HG03135 (cell line): ENCODE results near the gene GSS.

Experiments used
- ATAC-seq: cut with Tn5 transposase; IDR thresholded peaks from one replicate; pipeline ENCODE4 v1.9.1; 2021; ENCODE audit warnings: mild to moderate bottlenecking, moderate library complexity; ENCODE audit not compliant: unreplicated experiment

GSS gene

DNA sequence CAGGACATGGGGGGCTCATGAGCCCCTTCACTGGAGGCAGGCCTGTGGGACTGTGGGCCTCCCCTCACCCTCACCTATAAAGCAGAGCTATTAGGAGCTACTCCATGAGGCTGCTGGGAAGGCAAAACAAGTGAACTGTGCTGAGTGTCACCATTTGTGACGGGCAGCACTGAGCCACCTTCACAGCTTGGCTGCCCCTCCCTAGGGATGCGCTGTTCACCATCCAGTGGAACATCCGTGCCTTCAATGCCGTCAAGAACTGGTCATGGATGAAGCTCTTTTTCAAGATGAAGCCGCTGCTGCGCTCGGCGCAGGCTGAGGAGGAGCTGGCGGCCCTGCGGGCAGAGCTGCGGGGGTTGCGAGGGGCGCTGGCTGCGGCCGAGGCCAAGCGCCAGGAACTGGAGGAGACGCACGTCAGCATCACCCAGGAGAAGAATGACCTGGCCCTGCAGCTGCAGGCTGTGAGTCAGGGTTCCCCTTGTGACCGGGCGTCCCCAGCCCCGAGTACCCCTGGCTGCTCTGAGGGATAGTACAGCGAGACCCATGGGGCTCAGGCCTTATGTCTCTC, 38.4 kb upstream of the GSS start:
- ATAC-seq = no peak

DNA sequence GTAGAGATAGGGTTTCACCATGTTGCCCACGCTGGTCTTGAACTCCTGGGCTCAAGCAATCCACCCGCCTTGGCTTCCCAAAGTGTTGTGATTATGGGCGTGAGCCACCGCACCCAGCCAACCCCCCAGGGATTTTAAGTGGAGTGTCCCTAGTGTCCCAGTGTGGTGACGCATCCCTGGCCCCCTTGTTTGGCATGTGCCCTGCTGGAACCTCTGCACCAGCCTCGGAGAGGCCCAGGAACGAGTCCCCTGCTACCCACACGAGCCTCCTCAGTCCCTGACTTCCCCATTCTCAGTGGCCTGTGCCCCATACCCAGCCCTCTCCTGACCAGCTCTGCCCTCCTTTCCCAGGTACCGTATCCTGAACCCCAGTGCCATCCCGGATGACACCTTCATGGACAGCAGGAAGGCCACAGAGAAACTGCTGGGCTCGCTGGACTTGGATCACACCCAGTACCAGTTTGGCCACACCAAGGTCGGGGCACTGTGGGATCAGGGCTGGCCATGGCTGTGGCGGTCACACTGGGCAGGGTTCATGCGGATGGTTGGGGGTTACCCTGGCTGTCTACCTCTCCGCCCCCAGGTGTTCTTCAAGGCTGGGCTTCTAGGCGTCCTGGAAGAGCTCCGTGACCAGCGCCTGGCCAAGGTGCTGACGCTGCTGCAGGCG, 37.3 kb upstream of the GSS start:
- no peak for ATAC-seq

DNA sequence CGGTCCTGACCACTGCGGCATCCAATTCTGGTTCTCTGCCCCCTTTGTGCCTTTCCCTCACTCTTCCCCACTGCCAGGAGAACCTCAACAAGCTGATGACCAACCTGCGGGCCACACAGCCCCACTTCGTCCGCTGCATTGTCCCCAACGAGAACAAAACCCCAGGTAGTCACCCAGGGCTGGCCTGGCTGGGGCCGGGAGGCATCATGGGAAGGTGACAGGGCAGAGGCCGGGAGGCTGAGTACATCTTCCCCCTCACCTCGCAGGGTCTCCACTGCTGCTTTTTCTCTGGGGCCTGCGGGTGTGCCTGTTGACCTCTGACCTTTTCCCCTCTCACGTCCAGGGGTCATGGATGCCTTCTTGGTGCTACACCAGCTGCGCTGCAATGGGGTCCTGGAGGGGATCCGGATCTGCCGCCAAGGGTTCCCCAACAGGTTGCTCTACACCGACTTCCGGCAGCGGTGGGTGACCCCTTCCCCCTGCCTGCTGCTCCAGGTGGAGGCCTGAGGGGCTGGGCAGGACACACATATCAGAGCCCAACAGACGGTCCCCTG, 35.1 kb upstream of the GSS start:
- no peak for ATAC-seq

DNA sequence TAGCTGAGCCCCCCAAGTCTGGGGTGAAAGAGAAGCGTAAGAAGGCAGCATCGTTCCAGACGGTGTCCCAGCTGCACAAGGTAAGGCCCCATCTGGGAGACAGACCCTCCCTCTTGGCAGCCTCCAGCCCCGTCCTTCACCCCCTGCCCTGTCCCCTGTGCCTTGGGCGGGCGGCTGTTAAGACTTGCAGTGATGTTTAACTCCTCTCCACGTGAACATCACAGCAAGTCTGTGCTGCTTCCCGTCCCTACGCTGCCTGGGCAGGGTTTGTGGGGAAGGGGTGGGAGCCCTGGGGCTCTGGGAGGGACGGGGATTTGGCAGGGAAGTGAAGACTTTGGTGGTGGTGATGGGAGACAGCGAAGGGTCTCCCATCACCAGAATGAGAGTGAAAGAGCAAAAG, 34.6 kb upstream of the GSS start:
- no peak for ATAC-seq

DNA sequence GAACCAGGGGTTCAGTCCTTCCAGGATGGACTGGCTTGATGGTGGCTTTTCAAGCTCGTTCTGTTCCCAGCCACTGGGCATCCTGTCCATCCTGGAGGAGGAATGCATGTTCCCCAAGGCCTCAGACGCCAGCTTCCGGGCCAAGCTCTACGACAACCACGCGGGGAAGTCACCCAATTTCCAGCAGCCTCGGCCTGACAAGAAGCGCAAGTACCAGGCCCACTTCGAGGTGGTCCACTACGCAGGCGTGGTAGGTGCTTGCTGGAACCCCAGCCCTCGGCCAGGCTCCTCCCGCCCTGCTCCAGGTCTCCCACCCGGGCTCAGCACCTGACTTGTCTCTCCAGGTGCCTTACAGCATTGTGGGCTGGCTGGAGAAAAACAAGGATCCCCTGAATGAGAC, 34.1 kb upstream of the GSS start:
- no peak for ATAC-seq

DNA sequence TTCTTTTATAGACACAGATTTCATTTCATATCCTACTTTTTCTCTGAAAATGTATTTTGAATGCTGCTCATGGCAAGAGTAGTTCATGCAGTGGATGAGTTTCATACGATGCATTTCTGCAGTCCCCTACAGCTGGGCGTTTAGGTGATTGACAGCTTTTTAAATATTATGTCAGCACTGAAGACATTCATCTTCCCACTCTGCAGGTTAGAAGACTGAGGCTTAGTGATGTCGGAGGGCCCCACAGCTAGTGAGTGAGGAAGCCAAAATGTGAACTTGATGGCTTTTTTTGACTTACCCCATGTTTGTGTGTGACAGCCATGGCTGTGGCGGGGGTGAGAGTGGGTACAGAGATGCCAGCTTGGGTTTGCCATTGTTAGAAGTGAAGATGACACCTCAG, 33.5 kb upstream of the GSS start:
- no peak for ATAC-seq

DNA sequence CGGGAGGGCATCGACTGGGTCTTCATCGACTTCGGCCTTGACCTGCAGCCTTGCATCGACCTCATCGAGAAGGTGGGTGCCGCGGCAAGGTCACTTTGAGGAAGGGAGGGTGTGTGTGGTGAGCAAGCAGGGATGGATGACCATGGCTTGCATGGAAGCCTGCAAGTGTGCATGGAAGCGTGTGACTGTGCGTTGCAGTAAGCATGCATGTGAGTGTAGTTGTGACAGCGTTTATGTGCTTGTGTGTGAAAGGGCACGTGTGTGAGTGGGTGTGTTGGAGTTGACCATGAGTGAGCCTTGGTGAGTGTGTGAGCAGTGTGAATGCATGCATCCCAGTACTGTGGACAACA, 32.6 kb upstream of the GSS start:
- no peak for ATAC-seq

DNA sequence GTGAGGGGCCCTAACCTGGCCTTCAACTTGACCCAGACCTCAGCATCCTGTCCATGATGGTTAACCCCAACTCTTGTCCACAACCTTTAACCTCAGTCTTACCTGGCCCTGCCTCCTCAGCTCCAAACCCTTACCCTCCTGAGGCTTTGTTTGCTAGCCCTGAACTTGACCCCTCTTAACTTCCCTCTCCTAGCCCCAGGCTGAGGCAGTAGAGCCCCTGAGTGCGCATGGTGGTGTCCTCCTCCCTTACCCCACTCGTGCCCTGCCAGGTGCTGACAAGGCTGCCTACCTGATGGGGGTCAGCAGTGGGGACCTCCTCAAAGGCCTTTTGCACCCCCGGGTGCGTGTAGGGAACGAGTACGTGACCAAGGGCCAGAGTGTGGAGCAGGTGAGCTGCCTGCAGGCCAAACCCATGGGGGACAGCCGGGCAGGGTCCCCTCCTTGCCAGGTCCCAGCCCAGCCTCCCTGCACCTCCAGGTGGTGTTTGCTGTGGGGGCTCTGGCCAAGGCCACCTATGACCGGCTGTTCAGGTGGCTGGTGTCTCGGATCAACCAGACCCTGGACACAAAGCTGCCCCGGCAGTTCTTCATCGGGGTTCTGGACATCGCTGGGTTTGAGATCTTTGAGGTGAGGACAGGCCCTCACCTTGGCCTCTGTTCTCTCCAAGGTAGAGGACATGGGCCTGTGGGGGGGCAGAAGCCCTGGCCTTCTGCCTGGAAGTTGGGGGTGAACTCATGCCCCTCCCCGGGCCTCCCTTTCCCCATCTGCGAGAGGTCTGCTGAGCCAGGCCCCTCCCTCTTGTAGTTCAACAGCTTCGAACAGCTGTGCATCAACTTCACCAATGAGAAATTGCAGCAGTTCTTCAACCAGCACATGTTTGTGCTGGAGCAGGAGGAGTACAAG, 31.9 kb upstream of the GSS start:
- no peak for ATAC-seq

DNA sequence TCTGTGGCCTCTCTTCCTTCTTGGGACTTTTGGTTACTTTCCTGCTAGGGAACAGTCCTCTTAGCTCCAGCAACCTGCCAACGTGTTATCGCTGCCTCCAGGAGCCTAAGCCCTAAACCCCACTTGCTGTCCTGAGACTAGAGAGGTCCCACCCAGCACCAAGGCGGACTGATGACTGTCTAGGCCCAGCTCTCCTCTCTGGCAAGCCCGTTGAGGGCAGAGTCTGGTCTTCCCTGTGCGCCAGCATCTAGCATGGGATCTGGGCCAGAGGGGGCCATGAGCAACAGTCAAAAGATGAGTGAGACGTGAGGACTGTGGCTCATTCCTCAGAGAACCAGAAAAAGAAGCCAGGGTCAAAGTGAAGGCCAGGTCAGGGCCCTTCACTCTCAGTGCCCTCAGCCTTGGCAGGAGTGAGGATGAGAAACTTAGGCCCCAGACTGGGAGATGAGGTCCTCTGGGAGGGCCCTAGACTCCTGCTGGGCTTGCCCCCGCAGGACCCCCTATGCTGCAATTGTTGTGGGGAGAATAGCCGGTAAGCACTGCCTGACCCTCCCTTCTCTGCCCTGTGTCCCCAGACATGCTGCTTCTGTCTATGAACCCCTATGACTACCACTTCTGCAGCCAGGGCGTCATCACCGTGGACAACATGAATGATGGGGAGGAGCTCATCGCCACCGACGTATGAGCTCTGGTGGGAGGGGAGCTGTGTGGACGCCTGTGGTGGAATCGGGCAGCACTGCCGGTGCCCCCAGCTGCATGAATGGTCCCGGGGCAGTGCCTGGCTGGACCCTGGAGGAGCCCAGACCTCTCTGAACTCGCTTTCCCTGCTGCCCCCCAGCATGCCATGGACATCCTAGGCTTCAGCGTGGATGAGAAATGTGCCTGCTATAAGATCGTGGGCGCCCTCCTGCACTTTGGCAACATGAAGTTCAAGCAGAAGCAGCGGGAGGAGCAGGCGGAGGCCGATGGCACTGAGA, 31.0 kb upstream of the GSS start:
- ATAC-seq = no peak

DNA sequence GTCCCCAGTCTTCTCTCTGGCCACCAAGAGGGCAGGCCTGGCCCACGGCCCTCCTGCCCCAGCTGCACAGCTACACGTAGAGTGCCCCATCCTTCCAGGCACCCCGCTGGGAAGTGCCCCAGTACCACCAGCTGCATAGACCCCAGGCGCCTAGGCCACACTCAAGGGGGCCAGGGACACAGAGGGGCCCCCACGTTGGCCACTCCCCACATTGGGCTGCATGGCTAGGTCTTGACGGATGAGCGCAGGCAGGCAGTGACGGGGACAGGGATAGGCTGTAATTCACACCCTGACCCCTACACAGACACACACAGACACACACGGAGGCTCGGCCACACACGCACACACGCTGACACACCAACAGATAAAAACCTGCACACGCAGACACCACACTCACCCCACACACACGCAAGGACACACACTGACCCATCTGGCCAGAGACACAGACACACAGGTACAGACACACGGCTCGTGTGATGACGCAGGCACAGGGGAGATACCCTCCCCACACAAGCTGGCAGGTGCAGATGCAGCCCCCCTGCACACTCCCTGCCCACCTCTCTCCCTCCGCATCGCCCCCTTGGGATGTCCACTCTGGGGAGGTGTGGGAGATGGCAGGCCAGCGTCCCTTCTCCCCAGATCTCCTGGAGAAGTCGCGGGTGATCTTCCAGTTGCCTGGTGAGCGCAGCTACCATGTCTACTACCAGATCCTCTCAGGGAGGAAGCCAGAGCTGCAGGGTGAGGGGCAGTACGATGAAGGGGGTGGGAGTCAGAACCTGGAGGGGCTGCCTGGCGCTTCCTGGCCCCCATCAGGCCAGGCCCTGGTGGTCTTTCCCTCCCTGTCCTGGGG, 30.1 kb upstream of the GSS start:
- no peak for ATAC-seq

DNA sequence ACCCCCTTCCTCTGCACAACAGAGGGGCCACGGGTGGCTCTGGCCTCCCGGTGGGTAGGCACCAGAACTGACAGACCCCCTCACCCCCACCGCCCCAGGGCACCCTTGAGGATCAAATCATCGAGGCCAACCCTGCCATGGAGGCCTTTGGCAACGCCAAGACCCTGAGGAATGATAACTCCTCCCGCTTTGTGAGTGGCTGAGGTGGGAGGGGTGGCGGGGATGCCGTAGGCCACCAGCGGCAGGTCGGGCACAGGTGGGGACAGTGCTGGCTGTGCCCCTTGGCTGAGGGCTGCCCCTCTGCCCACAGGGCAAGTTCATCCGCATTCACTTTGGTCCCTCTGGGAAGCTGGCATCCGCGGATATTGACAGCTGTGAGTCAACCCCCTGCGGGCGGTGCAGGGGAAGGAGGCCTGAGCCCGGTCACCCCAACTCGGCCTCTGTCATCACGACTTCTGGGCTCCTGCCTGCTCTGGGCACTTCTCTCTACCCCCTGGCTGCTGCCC, 29.2 kb upstream of the GSS start:
- no peak for ATAC-seq

DNA sequence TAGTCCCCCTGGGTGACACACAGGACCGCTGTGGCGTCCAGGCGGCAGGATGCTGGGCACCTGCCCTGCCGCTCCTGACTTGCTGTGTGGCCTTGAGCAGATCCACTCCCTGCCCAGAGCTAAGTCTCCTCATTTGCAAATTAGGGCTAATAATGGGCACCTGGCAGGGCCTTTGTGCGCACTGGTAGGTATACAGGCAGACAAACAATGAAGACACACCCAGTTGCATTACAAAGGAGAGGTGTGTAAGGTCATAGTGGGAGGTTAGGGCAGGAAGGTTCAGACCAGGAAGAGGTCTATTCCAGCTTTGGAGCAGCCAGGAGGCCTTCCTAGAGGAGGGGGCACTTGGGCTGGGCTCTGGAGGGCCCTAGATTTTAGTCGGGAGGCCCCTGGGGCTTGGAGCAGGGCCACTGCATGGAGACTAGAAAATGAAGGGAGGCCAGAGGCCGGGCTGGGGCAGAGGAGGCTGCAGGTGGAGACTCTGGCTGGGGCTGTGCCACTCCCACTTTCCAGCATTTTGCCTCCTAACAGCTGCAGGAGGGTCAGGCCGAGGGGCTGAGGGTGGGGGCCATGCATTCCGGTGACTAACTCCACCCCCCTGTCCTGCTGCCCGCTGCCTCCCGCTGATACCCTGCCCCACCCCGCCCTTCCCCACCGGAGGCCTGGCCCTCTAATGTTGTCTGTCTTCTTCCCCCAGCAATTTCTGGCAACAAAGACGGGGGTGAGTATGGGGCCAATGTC, 28.6 kb upstream of the GSS start:
- ATAC-seq = no peak

DNA sequence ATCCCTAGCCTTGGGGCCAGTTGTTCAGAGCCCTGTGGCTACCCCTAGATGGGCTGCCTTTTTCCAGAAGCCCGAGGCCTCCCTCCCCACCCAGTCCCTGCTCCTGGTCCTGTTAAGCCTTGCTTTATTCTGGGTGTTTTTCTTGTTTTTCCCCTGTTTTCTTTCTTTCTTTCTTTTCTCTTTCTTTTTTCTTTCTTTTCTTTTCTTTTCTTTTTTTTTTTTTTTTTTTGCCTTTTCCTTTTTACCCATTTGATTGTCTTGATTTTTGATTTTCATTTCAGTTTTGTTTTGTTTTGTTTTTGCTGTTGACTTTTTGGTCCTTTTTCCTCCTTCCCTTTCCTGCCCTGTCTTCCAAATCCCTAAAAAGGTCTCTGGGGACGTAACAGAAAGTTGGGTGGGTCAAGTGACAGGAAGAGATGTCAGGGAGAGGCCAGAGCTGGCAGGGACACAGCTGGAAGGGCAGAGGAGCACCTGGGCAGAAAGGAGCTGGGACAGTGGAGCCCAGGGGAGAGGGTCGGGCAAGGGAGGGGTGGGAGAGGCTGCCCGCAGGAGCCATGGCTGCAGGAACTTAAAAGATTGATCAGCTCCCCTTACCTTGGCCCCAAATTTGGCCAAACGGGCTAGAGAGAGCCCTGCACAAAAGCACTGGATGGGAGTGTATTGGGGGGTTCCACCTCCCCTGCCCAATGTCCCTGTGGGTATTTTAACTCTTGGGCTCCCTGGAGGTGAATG, 27.6 kb upstream of the GSS start:
- no peak for ATAC-seq

DNA sequence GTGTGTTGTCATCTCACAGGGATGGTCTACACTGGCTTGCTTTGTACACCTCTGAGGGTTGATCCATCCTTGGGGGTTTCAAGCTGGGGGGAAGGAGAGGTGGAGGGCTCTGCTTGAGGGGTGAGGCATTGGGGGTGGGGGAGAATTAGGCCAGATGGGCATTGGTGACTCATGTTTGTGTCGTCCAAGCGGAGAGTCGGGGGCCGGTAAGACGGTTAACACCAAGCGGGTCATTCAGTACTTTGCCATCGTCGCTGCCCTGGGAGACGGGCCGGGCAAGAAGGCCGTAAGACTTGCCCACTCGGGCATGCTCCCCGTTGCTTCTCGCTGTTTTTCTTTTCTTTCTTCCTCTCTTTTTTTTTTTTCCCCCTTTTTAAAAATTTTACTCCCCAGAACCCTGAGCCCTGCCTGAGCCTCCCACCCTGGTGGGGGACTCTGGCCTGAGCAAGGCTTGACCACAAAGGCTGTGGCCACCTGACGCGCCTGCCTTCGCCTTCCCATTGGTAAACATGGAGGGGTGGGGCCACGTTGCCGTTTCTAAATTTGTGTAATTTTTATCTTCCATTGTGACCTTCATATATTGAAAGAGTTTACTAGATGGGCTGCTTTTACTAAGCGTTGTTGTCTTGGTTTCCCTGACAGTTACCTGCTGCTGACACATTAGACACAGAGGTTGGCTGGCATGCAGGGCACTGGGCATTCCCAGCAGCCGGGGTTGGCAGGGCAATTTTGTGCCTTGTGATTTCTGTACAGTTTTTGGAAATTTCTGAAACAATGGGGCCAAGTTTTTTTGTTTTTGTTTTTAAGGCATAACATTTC, 26.9 kb upstream of the GSS start:
- ATAC-seq = no peak

DNA sequence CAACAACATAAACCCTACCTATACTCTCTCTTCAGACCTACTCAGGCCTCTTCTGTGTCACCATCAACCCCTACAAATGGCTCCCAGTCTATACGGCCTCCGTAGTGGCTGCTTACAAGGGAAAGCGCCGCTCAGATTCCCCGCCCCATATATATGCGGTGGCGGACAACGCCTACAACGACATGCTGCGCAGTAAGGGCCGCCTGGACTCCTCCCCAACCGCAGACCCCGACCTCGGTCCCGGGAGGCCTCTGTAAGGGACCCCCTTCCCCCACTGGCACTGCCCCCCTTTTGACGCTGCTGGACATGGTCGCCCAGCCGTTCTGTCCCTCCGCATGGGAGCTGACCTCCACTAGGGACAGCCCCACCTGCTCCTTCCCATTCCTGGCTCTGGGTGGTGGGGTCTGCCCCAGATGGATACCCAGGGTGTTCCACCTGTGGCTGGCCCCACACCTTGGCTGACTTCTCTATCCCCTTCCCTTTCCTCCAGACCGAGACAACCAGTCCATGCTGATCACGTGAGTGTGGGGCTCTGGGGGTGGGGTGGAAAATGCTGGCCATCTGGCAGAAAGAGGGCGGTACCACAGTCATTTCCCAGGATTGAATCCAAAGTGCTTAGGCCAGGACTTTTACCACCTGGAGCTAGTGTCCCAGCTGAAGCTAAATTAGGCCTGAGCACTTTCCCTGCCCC, 25.1 kb upstream of the GSS start:
- no peak for ATAC-seq

DNA sequence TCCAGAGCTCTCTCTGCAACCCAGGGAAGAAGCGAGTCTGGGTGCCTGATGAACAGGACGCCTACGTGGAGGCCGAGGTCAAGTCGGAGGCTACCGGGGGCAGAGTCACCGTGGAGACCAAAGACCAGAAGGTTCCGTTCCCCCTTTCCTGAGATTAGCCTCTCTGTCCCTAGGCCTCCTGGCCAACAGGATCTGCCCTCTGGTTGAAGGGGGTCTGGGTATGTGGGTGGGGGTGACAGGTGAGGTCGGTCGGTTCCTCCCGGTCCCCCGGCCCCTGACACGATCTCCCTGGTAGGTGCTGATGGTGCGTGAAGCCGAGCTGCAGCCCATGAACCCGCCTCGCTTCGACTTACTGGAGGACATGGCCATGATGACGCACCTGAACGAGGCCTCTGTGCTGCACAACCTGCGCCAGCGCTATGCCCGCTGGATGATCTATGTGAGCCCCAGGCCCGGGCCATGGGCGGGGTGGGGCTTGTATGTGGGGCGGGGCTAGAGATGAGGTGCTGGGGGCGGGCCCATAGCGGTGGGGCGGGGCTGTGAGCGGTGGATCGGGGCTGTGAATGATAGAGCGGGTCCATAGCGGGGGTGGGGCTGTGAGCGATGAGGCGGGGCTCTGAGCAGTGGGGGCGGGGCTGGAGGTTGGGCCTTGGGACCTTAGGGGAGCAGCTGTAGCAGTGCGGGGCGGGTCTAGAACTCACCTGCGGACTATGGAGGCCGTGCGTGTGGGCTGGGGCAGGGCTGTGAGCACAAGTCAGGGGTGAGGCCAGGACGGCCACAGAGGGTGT, 24.0 kb upstream of the GSS start:
- no peak for ATAC-seq
